GM19035 (cell line): ENCODE results near the gene FGD1.
"Not testable (repeated sequence)": the region's sequence is repeated elsewhere in the genome, so short reads cannot be mapped to it uniquely, and the experiment has no call there.

ENCODE experiments used
- ATAC-seq: cut with Tn5 transposase; IDR thresholded peaks from one replicate; pipeline ENCODE4 v1.9.1; 2021; ENCODE audit not compliant: unreplicated experiment

The FGD1 gene

GRCh38 chrX:54495814-54496516, at the start of gene FGD1:
FGD1 (minus strand) TSS chrX:54496234; CDS start chrX:54495432, 802 bp downstream.
- ATAC-seq = no peak

- ATAC-seq = not testable (repeated sequence)
Measured at GRCh38 chrX:54542239-54542638, 46.2 kb upstream of the FGD1 start.

GRCh38 chrX:54540289-54540688, 44.3 kb upstream of the FGD1 start:
- ATAC-seq = no peak

- no peak for ATAC-seq
Measured at GRCh38 chrX:54534271-54534670, 38.2 kb upstream of the FGD1 start.

- ATAC-seq = peak; percentile 39
Measured at GRCh38 chrX:54530357-54530900, 34.4 kb upstream of the FGD1 start.

- peak; percentile 82 for ATAC-seq
Measured at GRCh38 chrX:54529552-54530356, 33.7 kb upstream of the FGD1 start, which contains the start of gene GNL3L. GNL3L (plus strand) TSS chrX:54530219; CDS start chrX:54532567, 2,348 bp downstream.

- no peak for ATAC-seq
Measured at GRCh38 chrX:54529151-54529550, 33.1 kb upstream of the FGD1 start.

- no peak for ATAC-seq
Measured at GRCh38 chrX:54509400-54509799, 13.4 kb upstream of the FGD1 start.

- no peak for ATAC-seq
Measured at GRCh38 chrX:54496936-54497335, 902 bp upstream of the FGD1 start.

GRCh38 chrX:54496517-54496852, 451 bp upstream of the FGD1 start:
- ATAC-seq = no peak

GRCh38 chrX:54494989-54495813, 833 bp downstream of the FGD1 start:
- ATAC-seq = no peak

- no peak for ATAC-seq
Measured at GRCh38 chrX:54494166-54494988, 1.7 kb downstream of the FGD1 start.

GRCh38 chrX:54492340-54492739, 3.7 kb downstream of the FGD1 start:
- ATAC-seq = no peak

GRCh38 chrX:54489819-54490218, 6.2 kb downstream of the FGD1 start:
- not testable (repeated sequence) for ATAC-seq

- no peak for ATAC-seq
Measured at GRCh38 chrX:54484666-54485065, 11.4 kb downstream of the FGD1 start.

GRCh38 chrX:54483946-54484345, 12.1 kb downstream of the FGD1 start:
- no peak for ATAC-seq

GRCh38 chrX:54482839-54483593, 13.0 kb downstream of the FGD1 start:
- no peak for ATAC-seq

- ATAC-seq = no peak
Measured at GRCh38 chrX:54479136-54480111, 16.6 kb downstream of the FGD1 start.
